PC-9 (cell line): ENCODE measurements around the gene PABPN1L. TPM values are rescaled to one million over a fixed set of nuclear protein-coding genes. Genes with fewer than 3 reads are reported as not detected.

Source experiments
- BruUV-seq: library from RNA; stranded (reverse); fragments of 400-500 nt; replicated peaks from 2 replicates; lab custom pipeline; 2021; lab: Mats Ljungman, UMichigan
- CTCF ChIA-PET: fragments of 300-600 bp; sonication (Branson Sonifier 250); formaldehyde crosslinking; loops from one replicate; lab custom pipeline; 2022; ENCODE audit warnings: antibody characterized with exemption; lab: Charles Lee
- POLR2A ChIA-PET: fragments of 300-600 bp; sonication (Branson Sonifier 250); formaldehyde crosslinking; loops from one replicate; lab custom pipeline; 2022; ENCODE audit warnings: antibody characterized with exemption; ENCODE audit not compliant: unreplicated experiment; lab: Charles Lee
- DNase-seq, 2 experiments: peaks; one replicate each; pipeline versions ENCODE4 v3.0.0 to v3.0.0-alpha.2; 2015 to 2022; ENCODE audit warnings: mixed read lengths in 1 of 2
- H2AFZ ChIP-seq: fragments of 200-600 bp; sonication (generic); 2 replicates; pipeline ENCODE4 v1.8.1; 2017; ENCODE audit warnings: antibody characterized with exemption
- H3F3A ChIP-seq: fragments of 200-600 bp; sonication (generic); 2 replicates; pipeline ENCODE4 v1.8.1; 2017; ENCODE audit warnings: antibody characterized with exemption, mild to moderate bottlenecking, low read depth; ENCODE audit not compliant: insufficient read depth
- H3K27ac ChIP-seq: fragments of 200-600 bp; sonication (generic); 2 replicates; pipeline ENCODE4 v1.6.1; 2016; ENCODE audit warnings: mixed run types
- H3K27me3 ChIP-seq: fragments of 200-600 bp; sonication (generic); 2 replicates; pipeline ENCODE4 v1.6.1; 2016; ENCODE audit warnings: low read depth, mixed run types; ENCODE audit not compliant: insufficient read depth
- H3K36me3 ChIP-seq: fragments of 200-600 bp; sonication (generic); 2 replicates; pipeline ENCODE4 v1.6.1; 2016; ENCODE audit warnings: low read depth, mixed run types
- H3K4me1 ChIP-seq: fragments of 200-600 bp; sonication (generic); replicated peaks from 2 replicates; pipeline ENCODE4 v1.6.1; 2016; ENCODE audit warnings: mixed run types; ENCODE audit not compliant: insufficient read depth
- H3K4me2 ChIP-seq: fragments of 200-600 bp; sonication (generic); 2 replicates; pipeline ENCODE4 v1.6.1; 2017; ENCODE audit warnings: mixed run types
- H3K4me3 ChIP-seq: fragments of 200-600 bp; sonication (generic); 2 replicates; pipeline ENCODE4 v1.6.1; 2016; ENCODE audit warnings: mixed run types
- H3K79me2 ChIP-seq: fragments of 200-600 bp; sonication (generic); 2 replicates; pipeline ENCODE4 v1.6.1; 2017; ENCODE audit warnings: low read depth, mixed run types
- H3K9me2 ChIP-seq: fragments of 200-600 bp; sonication (generic); 2 replicates; pipeline ENCODE4 v1.8.1; 2017; ENCODE audit warnings: mild to moderate bottlenecking; ENCODE audit not compliant: insufficient read depth
- H3K9me3 ChIP-seq: fragments of 200-600 bp; sonication (generic); 2 replicates; pipeline ENCODE4 v1.8.1; 2016; ENCODE audit warnings: low read depth; ENCODE audit not compliant: insufficient read depth
- H4K20me1 ChIP-seq: fragments of 200-600 bp; sonication (generic); 2 replicates; pipeline ENCODE4 v1.8.1; 2017; ENCODE audit not compliant: insufficient read depth
- EZH2 ChIP-seq: fragments of 200-600 bp; sonication (generic); IDR thresholded peaks from 2 replicates; pipeline ENCODE4 v1.8.0; 2017; ENCODE audit warnings: antibody characterized with exemption, low read depth
- intact Hi-C: fragments of 100-400 bp; cut with micrococcal nuclease; formaldehyde crosslinking; loops from one replicate; pipeline ENCODE4 v1.10.0; 2022; ENCODE audit not compliant: unreplicated experiment
- total RNA-seq: library from RNA; stranded (reverse); gene quantifications from 2 replicates; pipeline ENCODE4 v1.2.3, GENCODE V29; 2021
- TF ChIP-seq, protein P1 (sequence below): fragments of 200-600 bp; sonication (generic); conservative IDR thresholded peaks from 2 replicates; pipeline ENCODE4 v1.6.1; 2017; ENCODE audit warnings: mixed run types, antibody characterized with exemption, mild to moderate bottlenecking, moderate library complexity

Gene PABPN1L
- total RNA-seq, 1 experiment from 2014 or later = not detected

- no TSS peak for BruUV-seq
- Histone ChIP-seq H3K27ac (no peak overlapping the region), H3K36me3 (no peaks in the 10 kb centered on the region), H2AFZ (no peak overlapping the region), H3K9me2 (no peaks in the 10 kb centered on the region), H4K20me1 (no peaks in the 10 kb centered on the region), H3K27me3 (no peaks in the 10 kb centered on the region), H3K79me2 (no peaks in the 10 kb centered on the region), H3K4me3 (no peak overlapping the region), H3F3A (no peaks in the 10 kb centered on the region), H3K4me2 (no peak overlapping the region), H3K4me1 (no peaks in the 10 kb centered on the region), H3K9me3 (no peaks in the 10 kb centered on the region)
- intact Hi-C loops = no loop called here
- ChIA-PET POLR2A (no interaction called here), CTCF (no interaction called here)
- DNase-seq = no peak
- TF ChIP-seq, protein P1, sequence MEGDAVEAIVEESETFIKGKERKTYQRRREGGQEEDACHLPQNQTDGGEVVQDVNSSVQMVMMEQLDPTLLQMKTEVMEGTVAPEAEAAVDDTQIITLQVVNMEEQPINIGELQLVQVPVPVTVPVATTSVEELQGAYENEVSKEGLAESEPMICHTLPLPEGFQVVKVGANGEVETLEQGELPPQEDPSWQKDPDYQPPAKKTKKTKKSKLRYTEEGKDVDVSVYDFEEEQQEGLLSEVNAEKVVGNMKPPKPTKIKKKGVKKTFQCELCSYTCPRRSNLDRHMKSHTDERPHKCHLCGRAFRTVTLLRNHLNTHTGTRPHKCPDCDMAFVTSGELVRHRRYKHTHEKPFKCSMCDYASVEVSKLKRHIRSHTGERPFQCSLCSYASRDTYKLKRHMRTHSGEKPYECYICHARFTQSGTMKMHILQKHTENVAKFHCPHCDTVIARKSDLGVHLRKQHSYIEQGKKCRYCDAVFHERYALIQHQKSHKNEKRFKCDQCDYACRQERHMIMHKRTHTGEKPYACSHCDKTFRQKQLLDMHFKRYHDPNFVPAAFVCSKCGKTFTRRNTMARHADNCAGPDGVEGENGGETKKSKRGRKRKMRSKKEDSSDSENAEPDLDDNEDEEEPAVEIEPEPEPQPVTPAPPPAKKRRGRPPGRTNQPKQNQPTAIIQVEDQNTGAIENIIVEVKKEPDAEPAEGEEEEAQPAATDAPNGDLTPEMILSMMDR = no peak
- no peak for TF ChIP-seq EZH2
Observed at GRCh38 chr16:88827727-88828126, 38.7 kb downstream of the PABPN1L start.

GRCh38 chr16:88826070-88826840 lies 40.2 kb downstream of the PABPN1L start:
- H3K27ac ChIP-seq = no peak overlapping the region
- H3K36me3 ChIP-seq = no peaks in the 10 kb centered on the region
- H3K4me3 ChIP-seq = no peak overlapping the region
- intact Hi-C loops = no loop called here
- POLR2A ChIA-PET = no interaction called here
- H2AFZ ChIP-seq = no peak overlapping the region
- no peaks in the 10 kb centered on the region for H3K79me2 ChIP-seq
- no peaks in the 10 kb centered on the region for H3K4me1 ChIP-seq
- H3F3A ChIP-seq = no peaks in the 10 kb centered on the region
- no peak for DNase-seq
- H3K4me2 ChIP-seq = no peak overlapping the region
- H4K20me1 ChIP-seq = no peaks in the 10 kb centered on the region
- CTCF ChIA-PET = no interaction called here
- TF ChIP-seq, protein P1 = no peak
- no peak for TF ChIP-seq EZH2
- no peaks in the 10 kb centered on the region for H3K9me2 ChIP-seq
- no TSS peak for BruUV-seq
- H3K27me3 ChIP-seq = no peaks in the 10 kb centered on the region
- H3K9me3 ChIP-seq = no peaks in the 10 kb centered on the region

DNA sequence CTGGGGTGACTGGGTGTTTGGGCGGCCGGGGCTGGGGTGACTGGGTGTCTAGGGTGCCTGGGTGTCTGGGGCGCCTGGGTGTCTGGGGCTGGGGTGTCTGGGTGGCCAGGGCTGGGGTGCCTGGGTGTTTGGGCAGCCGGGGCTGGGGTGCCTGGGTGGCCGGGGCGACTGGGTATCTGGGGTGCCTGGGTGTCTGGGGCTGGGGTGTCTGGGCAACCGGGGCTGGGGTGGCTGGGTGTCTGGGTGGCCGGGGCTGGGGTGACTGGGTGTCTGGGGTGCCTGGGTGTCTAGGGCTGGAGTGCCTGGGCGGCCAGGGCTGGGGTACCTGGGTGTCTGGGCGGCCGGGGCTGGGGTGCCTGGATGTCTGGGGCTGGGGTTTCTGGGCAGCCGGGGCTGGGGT lies 41.3 kb downstream of the PABPN1L start:
- no peak overlapping the region for H3K27ac ChIP-seq
- no peaks in the 10 kb centered on the region for H3K4me1 ChIP-seq
- ChIA-PET CTCF (no interaction called here), POLR2A (no interaction called here)
- no peaks in the 10 kb centered on the region for H3K9me2 ChIP-seq
- no peaks in the 10 kb centered on the region for H3K79me2 ChIP-seq
- BruUV-seq = no TSS peak
- H3K27me3 ChIP-seq = no peaks in the 10 kb centered on the region
- no peak overlapping the region for H3K4me3 ChIP-seq
- no peaks in the 10 kb centered on the region for H3K36me3 ChIP-seq
- TF ChIP-seq, protein P1 = no peak
- no peak for TF ChIP-seq EZH2
- no peaks in the 10 kb centered on the region for H4K20me1 ChIP-seq
- no peaks in the 10 kb centered on the region for H3K9me3 ChIP-seq
- H2AFZ ChIP-seq = no peak overlapping the region
- no peaks in the 10 kb centered on the region for H3F3A ChIP-seq
- no peak overlapping the region for H3K4me2 ChIP-seq
- no peak for DNase-seq
- intact Hi-C loops = no loop called here
